ENCODE data around the gene NSD1. TPM values are rescaled to one million over a fixed set of nuclear protein-coding genes. Genes with fewer than 3 reads are reported as not detected.

The NSD1 gene
- 36.0 and 52.8 TPM in 2 replicates for total RNA-seq
- polyA plus RNA-seq: 16.5 and 19.3 TPM in 2 replicates
- 13.8 and 16.6 TPM in 2 replicates for polyA plus RNA-seq (2012)
- 47.8 and 58.7 TPM in 2 replicates for polyA minus RNA-seq (ENCODE audit: low replicate concordance)

GRCh38 chr5:177133096-177133852 is at the start of gene NSD1:
Gene NSD1 (plus strand): TSS chr5:177133773. CDS start chr5:177135104, 1,331 bp downstream.
- peak within 1 kb of the TSS; percentile 95 for H3K4me2 ChIP-seq (ENCODE audit: extremely low read depth, insufficient read depth, low read length)
- peak within 1 kb of the TSS; percentile 86 for H2AFZ ChIP-seq (ENCODE audit: low read length)
- DNase-seq (ENCODE audit: low read depth in 2 of 2): peak; percentile 80 to 85
- peak within 1 kb of the TSS; percentile 84 for H3K9ac ChIP-seq (ENCODE audit: insufficient read depth, low read length)
- no peaks in the 10 kb centered on the region for H3K27me3 ChIP-seq (ENCODE audit: control insufficient read depth, insufficient read depth, low read length)
- H3K4me3 ChIP-seq (replicated peaks in 1 of 4; ENCODE audit: control extremely low read depth in 1 of 4, insufficient read depth in 1 of 4, low read depth in 3 of 4, low read length in 4 of 4): peak within 1 kb of the TSS; percentile 44 to 75 (median 67)
- no peaks in the 10 kb centered on the region for H4K20me1 ChIP-seq (ENCODE audit: control insufficient read depth, extremely low read depth, insufficient read depth, low read length)
- H3K4me1 ChIP-seq (ENCODE audit: control insufficient read depth, extremely low read depth, insufficient read depth, low read length): peaks cover 13% of the 10 kb centered on the region
- H3K36me3 ChIP-seq (ENCODE audit: control insufficient read depth, insufficient read depth, low read length): peaks cover 6% of the 10 kb centered on the region
- H3K79me2 ChIP-seq (ENCODE audit: control insufficient read depth, insufficient read depth, low read length): peaks cover 35% of the 10 kb centered on the region
- TF ChIP-seq EZH2 (IDR thresholded peaks at IDR 0.05; ENCODE audit: low read length, missing control alignments) (no peak), CTCF (conservative IDR thresholded peaks at IDR 0.05 in 1 of 2, IDR thresholded peaks at IDR 0.05 in 1 of 2; ENCODE audit: low read depth in 1 of 2, low read length in 2 of 2) (no peak)
- peak within 1 kb of the TSS; percentile 56 for H3K27ac ChIP-seq (ENCODE audit: insufficient read depth, low read length)
- H3K9me3 ChIP-seq (ENCODE audit: control insufficient read depth, insufficient read depth, low read depth, low read length): no peaks in the 10 kb centered on the region

GRCh38 chr5:177084175-177084574 is 49.4 kb upstream of the NSD1 start:
- H3K27ac ChIP-seq (ENCODE audit: insufficient read depth, low read length): no peak overlapping the region
- no peak overlapping the region for H3K4me3 ChIP-seq (replicated peaks in 1 of 4; ENCODE audit: control extremely low read depth in 1 of 4, insufficient read depth in 1 of 4, low read depth in 3 of 4, low read length in 4 of 4)
- H3K36me3 ChIP-seq (ENCODE audit: control insufficient read depth, insufficient read depth, low read length): no peaks in the 10 kb centered on the region
- TF ChIP-seq EZH2 (IDR thresholded peaks at IDR 0.05; ENCODE audit: low read length, missing control alignments) (no peak), CTCF (conservative IDR thresholded peaks at IDR 0.05 in 1 of 2, IDR thresholded peaks at IDR 0.05 in 1 of 2; ENCODE audit: low read depth in 1 of 2, low read length in 2 of 2) (no peak)
- DNase-seq (ENCODE audit: low read depth in 2 of 2): no peak
- H3K9me3 ChIP-seq (ENCODE audit: control insufficient read depth, insufficient read depth, low read depth, low read length): no peaks in the 10 kb centered on the region
- peaks cover 10% of the 10 kb centered on the region for H3K4me1 ChIP-seq (ENCODE audit: control insufficient read depth, extremely low read depth, insufficient read depth, low read length)
- no peak overlapping the region for H3K4me2 ChIP-seq (ENCODE audit: extremely low read depth, insufficient read depth, low read length)
- H3K27me3 ChIP-seq (ENCODE audit: control insufficient read depth, insufficient read depth, low read length): peaks cover 6% of the 10 kb centered on the region
- no peak overlapping the region for H3K9ac ChIP-seq (ENCODE audit: insufficient read depth, low read length)
- no peaks in the 10 kb centered on the region for H4K20me1 ChIP-seq (ENCODE audit: control insufficient read depth, extremely low read depth, insufficient read depth, low read length)
- no peak overlapping the region for H2AFZ ChIP-seq (ENCODE audit: low read length)
- H3K79me2 ChIP-seq (ENCODE audit: control insufficient read depth, insufficient read depth, low read length): no peaks in the 10 kb centered on the region

- Histone ChIP-seq H4K20me1 (ENCODE audit: control insufficient read depth, extremely low read depth, insufficient read depth, low read length) (no peaks in the 10 kb centered on the region), H3K4me2 (ENCODE audit: extremely low read depth, insufficient read depth, low read length) (no peak overlapping the region), H3K4me1 (ENCODE audit: control insufficient read depth, extremely low read depth, insufficient read depth, low read length) (peaks cover 15% of the 10 kb centered on the region), H3K4me3 (replicated peaks in 1 of 4; ENCODE audit: control extremely low read depth in 1 of 4, insufficient read depth in 1 of 4, low read depth in 3 of 4, low read length in 4 of 4) (no peak overlapping the region), H3K9me3 (ENCODE audit: control insufficient read depth, insufficient read depth, low read depth, low read length) (no peaks in the 10 kb centered on the region), H3K27me3 (ENCODE audit: control insufficient read depth, insufficient read depth, low read length) (peaks cover 8% of the 10 kb centered on the region), H3K79me2 (ENCODE audit: control insufficient read depth, insufficient read depth, low read length) (no peaks in the 10 kb centered on the region), H2AFZ (ENCODE audit: low read length) (no peak overlapping the region), H3K27ac (ENCODE audit: insufficient read depth, low read length) (no peak overlapping the region), H3K9ac (ENCODE audit: insufficient read depth, low read length) (no peak overlapping the region), H3K36me3 (ENCODE audit: control insufficient read depth, insufficient read depth, low read length) (no peaks in the 10 kb centered on the region)
- peak in 1 of 2 donors; percentile 11 for DNase-seq (ENCODE audit: low read depth in 2 of 2)
- TF ChIP-seq EZH2 (IDR thresholded peaks at IDR 0.05; ENCODE audit: low read length, missing control alignments) (no peak), CTCF (conservative IDR thresholded peaks at IDR 0.05 in 1 of 2, IDR thresholded peaks at IDR 0.05 in 1 of 2; ENCODE audit: low read depth in 1 of 2, low read length in 2 of 2) (no peak)
Observed at GRCh38 chr5:177085985-177086653, 47.5 kb upstream of the NSD1 start.

All from fibroblast of lung (primary cell).